Activated effector memory CD4-positive, alpha-beta T cell treated with Interleukin-2 at 50 U/mL for 16 hours (primary cell): ENCODE measurements around the gene MMS19.
"Not testable (repeated sequence)": the region's sequence is repeated elsewhere in the genome, so short reads cannot be mapped to it uniquely, and the experiment has no call there.

Experiments used
- DNase-seq: peaks from one replicate; pipeline ENCODE4 v3.0.0-alpha.2; 2020

Gene MMS19

DNA sequence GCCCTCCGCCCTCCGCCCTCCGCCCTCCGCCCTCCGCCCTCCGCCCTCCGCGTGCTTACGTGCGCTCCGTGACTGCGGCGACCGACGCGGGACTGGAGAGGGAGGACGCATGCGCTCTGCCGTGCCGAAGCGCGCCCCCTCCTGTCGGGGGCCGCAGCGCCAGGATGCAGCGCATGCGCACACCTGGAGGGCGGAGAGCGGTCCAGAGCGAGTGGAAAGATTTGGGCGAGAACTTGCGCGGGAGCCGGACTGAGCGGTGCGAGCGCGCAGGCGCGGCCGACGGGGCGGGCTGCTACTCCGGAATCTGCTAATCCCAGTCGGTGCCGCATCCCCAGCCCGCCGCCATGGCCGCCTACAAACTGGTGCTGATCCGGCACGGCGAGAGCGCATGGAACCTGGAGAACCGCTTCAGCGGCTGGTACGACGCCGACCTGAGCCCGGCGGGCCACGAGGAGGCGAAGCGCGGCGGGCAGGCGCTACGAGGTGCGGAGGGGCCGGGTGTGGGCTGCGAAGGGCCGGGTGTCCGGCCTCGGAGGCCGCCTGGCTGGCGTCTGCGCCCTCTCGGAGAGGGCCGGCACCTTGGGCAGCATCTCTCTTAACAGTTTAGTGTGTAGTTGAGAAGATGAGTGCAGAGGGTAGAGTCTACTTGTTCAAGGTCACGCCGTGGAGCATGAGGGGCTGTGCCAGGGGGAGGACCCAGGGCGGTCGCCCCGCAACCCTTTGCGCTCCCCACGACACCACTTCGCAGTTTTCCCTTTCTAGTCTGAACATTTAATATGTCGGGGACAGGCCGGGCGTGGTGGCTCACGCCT is 72.1 kb downstream of the MMS19 start, which contains the start of gene PGAM1:
Gene PGAM1 (plus strand): TSS at position 228 of the 812 bp plus-strand sequence. CDS start 117 bp downstream, at position 345.
- DNase-seq, result peak; percentile 95

DNA sequence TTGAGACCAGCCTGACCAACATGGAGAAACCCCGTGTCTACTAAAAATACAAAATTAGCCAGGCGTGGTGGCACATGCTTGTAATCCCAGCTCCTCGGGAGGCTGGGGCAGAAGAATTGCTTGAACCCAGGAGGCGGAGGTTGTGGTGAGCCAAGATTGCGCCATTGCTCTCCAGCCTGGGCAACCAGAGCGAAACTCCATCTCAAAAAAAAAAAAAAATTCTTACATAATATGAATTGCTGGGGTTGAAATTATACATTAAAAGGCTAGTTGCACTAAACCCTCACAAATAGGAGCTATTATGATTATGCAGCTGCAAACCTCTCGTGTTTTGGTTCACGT is 74.5 kb downstream of the MMS19 start:
- DNase-seq, result not testable (repeated sequence)

DNA sequence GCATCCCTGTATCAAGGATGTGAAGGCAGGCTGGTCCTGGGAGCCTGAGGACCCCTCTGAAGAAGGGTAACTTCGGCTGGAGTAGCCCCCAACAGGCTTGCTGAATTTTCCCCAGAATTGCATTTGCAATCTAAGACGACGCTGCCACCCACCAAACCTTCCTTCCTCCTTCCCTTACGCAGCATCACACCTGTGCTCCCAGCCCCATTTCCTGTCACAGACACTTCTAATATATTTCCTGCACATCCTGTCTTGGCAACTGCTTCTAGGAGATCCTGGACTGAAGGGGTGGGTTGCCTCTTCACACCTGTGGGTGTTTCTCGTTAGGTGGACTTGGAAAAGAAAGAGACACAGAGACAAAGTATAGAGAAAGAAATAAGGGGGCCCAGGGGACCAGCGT is 81.7 kb downstream of the MMS19 start:
- no peak for DNase-seq

DNA sequence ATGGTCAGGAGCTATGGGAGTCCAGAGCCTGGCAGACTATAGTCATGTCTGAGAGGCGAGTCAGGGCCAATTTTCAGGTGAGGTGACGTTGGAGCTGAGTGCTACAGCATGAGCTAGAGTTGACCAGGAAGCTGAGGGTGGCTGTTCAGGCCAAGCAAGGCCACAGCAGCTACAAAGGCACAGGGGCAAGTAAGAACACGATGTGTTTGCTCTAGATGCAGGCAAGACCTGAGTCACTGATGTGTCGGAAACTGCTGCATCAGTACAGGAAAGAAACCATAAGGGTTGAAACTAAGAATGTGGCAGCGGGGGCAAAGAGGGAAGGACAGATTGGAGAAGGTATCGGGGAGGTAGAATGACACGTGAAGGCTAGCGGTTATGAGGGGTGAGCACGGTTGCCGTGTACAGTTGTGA is 85.3 kb downstream of the MMS19 start:
- DNase-seq, result no peak

DNA sequence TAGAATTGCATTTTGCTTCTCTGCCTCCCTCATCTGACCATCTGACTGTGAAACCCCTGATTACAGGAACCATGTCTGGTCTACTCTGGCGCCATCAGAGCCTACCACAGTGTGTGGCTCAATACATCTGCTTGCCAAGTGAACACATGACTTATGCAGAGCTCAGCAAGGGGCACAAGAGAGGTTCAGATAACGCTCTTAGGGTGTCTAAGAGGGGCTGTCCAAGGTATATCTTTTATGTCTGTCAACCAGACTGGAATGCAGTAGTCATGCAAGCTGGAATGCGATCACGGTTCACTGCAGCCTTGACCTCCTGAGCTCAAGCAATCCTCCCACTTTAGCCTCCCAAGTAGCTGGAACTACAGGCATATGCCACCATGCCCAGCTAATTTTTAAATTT is 86.8 kb downstream of the MMS19 start:
- no peak for DNase-seq

DNA sequence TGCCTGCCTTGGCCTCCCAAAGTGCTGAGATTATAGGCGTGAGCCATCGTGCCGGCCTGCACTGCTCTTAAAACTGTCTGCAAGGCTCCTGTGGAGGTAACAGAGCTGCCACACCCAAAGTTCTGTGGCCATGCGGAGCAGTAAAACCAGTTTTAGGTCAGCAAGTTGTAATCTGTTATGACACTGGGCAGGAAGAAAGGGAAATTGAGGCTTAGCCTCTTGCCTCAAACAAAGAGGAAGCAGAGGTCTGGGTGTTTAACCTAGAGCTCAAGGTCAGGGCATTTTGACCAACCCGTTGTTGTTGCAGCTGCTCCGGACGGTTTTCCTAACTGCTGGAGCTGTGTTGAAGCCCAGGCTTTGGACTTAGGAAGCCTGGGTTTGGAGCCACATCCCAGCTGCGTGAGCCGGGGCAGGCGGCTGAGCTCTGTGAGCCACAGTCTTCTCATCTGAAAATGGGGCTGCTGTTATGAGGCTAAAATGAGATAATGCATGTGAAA is 89.7 kb downstream of the MMS19 start:
- no peak for DNase-seq
